ENCODE measurements around the gene AUNIP. TPM values are rescaled to one million over a fixed set of nuclear protein-coding genes. Genes with fewer than 3 reads are reported as not detected.
"Not testable (repeated sequence)": the region's sequence is repeated elsewhere in the genome, so short reads cannot be mapped to it uniquely, and the experiment has no call there.

Gene AUNIP
- total and polyA plus RNA-seq, 2 donors (not counting 1 experiment from before 2014, with no cell fraction given), result 0.33 to 1.2 TPM

GRCh38 chr1:25845664-25846063, 13.6 kb downstream of the AUNIP start:
- DNase-seq (ENCODE audit: low read depth in 2 of 2), result no peak
- Histone ChIP-seq H3K27me3 (ENCODE audit: control insufficient read depth, insufficient read depth, low read length) (no peaks in the 10 kb centered on the region), H2AFZ (ENCODE audit: low read length) (no peak overlapping the region), H4K20me1 (ENCODE audit: control insufficient read depth, extremely low read depth, insufficient read depth, low read length) (no peaks in the 10 kb centered on the region), H3K36me3 (ENCODE audit: control insufficient read depth, insufficient read depth, low read length) (no peaks in the 10 kb centered on the region), H3K4me1 (ENCODE audit: control insufficient read depth, extremely low read depth, insufficient read depth, low read length) (no peaks in the 10 kb centered on the region), H3K27ac (ENCODE audit: insufficient read depth, low read length) (no peak overlapping the region), H3K4me3 (replicated peaks in 1 of 4; ENCODE audit: control extremely low read depth in 1 of 4, insufficient read depth in 1 of 4, low read depth in 3 of 4, low read length in 4 of 4) (no peak overlapping the region), H3K9me3 (ENCODE audit: control insufficient read depth, insufficient read depth, low read depth, low read length) (no peaks in the 10 kb centered on the region), H3K4me2 (ENCODE audit: extremely low read depth, insufficient read depth, low read length) (no peak overlapping the region), H3K79me2 (ENCODE audit: control insufficient read depth, insufficient read depth, low read length) (no peaks in the 10 kb centered on the region), H3K9ac (ENCODE audit: insufficient read depth, low read length) (no peak overlapping the region)
- no peak for TF ChIP-seq CTCF (conservative IDR thresholded peaks at IDR 0.05 in 1 of 2, IDR thresholded peaks at IDR 0.05 in 1 of 2; ENCODE audit: low read depth in 1 of 2, low read length in 2 of 2)
- no peak for TF ChIP-seq EZH2 (IDR thresholded peaks at IDR 0.05; ENCODE audit: low read length, missing control alignments)

- TF ChIP-seq EZH2 (IDR thresholded peaks at IDR 0.05; ENCODE audit: low read length, missing control alignments), result no peak
- TF ChIP-seq CTCF (conservative IDR thresholded peaks at IDR 0.05 in 1 of 2, IDR thresholded peaks at IDR 0.05 in 1 of 2; ENCODE audit: low read depth in 1 of 2, low read length in 2 of 2), result no peak
- H3K4me1 ChIP-seq (ENCODE audit: control insufficient read depth, extremely low read depth, insufficient read depth, low read length), result no peaks in the 10 kb centered on the region
- H3K27me3 ChIP-seq (ENCODE audit: control insufficient read depth, insufficient read depth, low read length), result no peaks in the 10 kb centered on the region
- H2AFZ ChIP-seq (ENCODE audit: low read length), result no peak overlapping the region
- no peak overlapping the region for H3K9ac ChIP-seq (ENCODE audit: insufficient read depth, low read length)
- H3K79me2 ChIP-seq (ENCODE audit: control insufficient read depth, insufficient read depth, low read length), result no peaks in the 10 kb centered on the region
- no peaks in the 10 kb centered on the region for H3K9me3 ChIP-seq (ENCODE audit: control insufficient read depth, insufficient read depth, low read depth, low read length)
- no peak for DNase-seq (ENCODE audit: low read depth in 2 of 2)
- no peak overlapping the region for H3K27ac ChIP-seq (ENCODE audit: insufficient read depth, low read length)
- H3K4me3 ChIP-seq (replicated peaks in 1 of 4; ENCODE audit: control extremely low read depth in 1 of 4, insufficient read depth in 1 of 4, low read depth in 3 of 4, low read length in 4 of 4), result no peak overlapping the region
- H3K4me2 ChIP-seq (ENCODE audit: extremely low read depth, insufficient read depth, low read length), result no peak overlapping the region
- no peaks in the 10 kb centered on the region for H4K20me1 ChIP-seq (ENCODE audit: control insufficient read depth, extremely low read depth, insufficient read depth, low read length)
- no peaks in the 10 kb centered on the region for H3K36me3 ChIP-seq (ENCODE audit: control insufficient read depth, insufficient read depth, low read length)
These were observed 14.5 kb downstream of the AUNIP start for GRCh38 chr1:25844536-25845337.

GRCh38 chr1:25843483-25843882, 15.8 kb downstream of the AUNIP start:
- Histone ChIP-seq H4K20me1 (ENCODE audit: control insufficient read depth, extremely low read depth, insufficient read depth, low read length) (no peaks in the 10 kb centered on the region), H3K4me1 (ENCODE audit: control insufficient read depth, extremely low read depth, insufficient read depth, low read length) (no peaks in the 10 kb centered on the region), H3K36me3 (ENCODE audit: control insufficient read depth, insufficient read depth, low read length) (no peaks in the 10 kb centered on the region), H3K27ac (ENCODE audit: insufficient read depth, low read length) (no peak overlapping the region), H3K27me3 (ENCODE audit: control insufficient read depth, insufficient read depth, low read length) (no peaks in the 10 kb centered on the region), H3K4me2 (ENCODE audit: extremely low read depth, insufficient read depth, low read length) (no peak overlapping the region), H2AFZ (ENCODE audit: low read length) (no peak overlapping the region), H3K79me2 (ENCODE audit: control insufficient read depth, insufficient read depth, low read length) (no peaks in the 10 kb centered on the region), H3K4me3 (replicated peaks in 1 of 4; ENCODE audit: control extremely low read depth in 1 of 4, insufficient read depth in 1 of 4, low read depth in 3 of 4, low read length in 4 of 4) (no peak overlapping the region), H3K9me3 (ENCODE audit: control insufficient read depth, insufficient read depth, low read depth, low read length) (no peaks in the 10 kb centered on the region), H3K9ac (ENCODE audit: insufficient read depth, low read length) (no peak overlapping the region)
- DNase-seq (ENCODE audit: low read depth in 2 of 2), result no peak
- TF ChIP-seq EZH2 (IDR thresholded peaks at IDR 0.05; ENCODE audit: low read length, missing control alignments) (no peak), CTCF (conservative IDR thresholded peaks at IDR 0.05 in 1 of 2, IDR thresholded peaks at IDR 0.05 in 1 of 2; ENCODE audit: low read depth in 1 of 2, low read length in 2 of 2) (no peak)

GRCh38 chr1:25839808-25840207, 19.4 kb downstream of the AUNIP start:
- H3K79me2 ChIP-seq (ENCODE audit: control insufficient read depth, insufficient read depth, low read length), result not testable (repeated sequence)

More at GRCh38 chr1:25839808-25840207, 19.4 kb downstream of the AUNIP start:
- not testable (repeated sequence) for H3K27ac ChIP-seq (ENCODE audit: insufficient read depth, low read length); H3K4me2 ChIP-seq (ENCODE audit: extremely low read depth, insufficient read depth, low read length); H3K9ac ChIP-seq (ENCODE audit: insufficient read depth, low read length); H2AFZ ChIP-seq (ENCODE audit: low read length); H3K4me1 ChIP-seq (ENCODE audit: control insufficient read depth, extremely low read depth, insufficient read depth, low read length); H3K9me3 ChIP-seq (ENCODE audit: control insufficient read depth, insufficient read depth, low read depth, low read length); H4K20me1 ChIP-seq (ENCODE audit: control insufficient read depth, extremely low read depth, insufficient read depth, low read length); H3K27me3 ChIP-seq (ENCODE audit: control insufficient read depth, insufficient read depth, low read length); H3K36me3 ChIP-seq (ENCODE audit: control insufficient read depth, insufficient read depth, low read length); H3K4me3 ChIP-seq (replicated peaks in 1 of 4; ENCODE audit: control extremely low read depth in 1 of 4, insufficient read depth in 1 of 4, low read depth in 3 of 4, low read length in 4 of 4); DNase-seq (ENCODE audit: low read depth in 2 of 2)
